GM12891 (cell line): Measurements from ENCODE around the gene CLDN20.

ENCODE experiments used
- DNase-seq: peaks from one replicate; pipeline ENCODE4 v3.0.0; 2011; ENCODE audit warnings: low spot score; ENCODE audit not compliant: insufficient read length
- FAIRE-seq: peaks from 2 replicates; lab custom pipeline; 2011; peaks lifted over from hg19 to GRCh38; lab: Jason Lieb, UNC
- PAX5 ChIP-seq: IDR thresholded peaks from 2 replicates; pipeline ENCODE4 v1.6.1; 2011; ENCODE audit warnings: low read length, moderate library complexity, mild to moderate bottlenecking; ENCODE audit not compliant: insufficient read depth, severe bottlenecking
- POLR2A ChIP-seq: IDR thresholded peaks from 2 replicates; pipeline ENCODE4 v1.6.1; 2011; ENCODE audit warnings: low read depth, low read length, control low read depth
- POLR2AphosphoS5 ChIP-seq: IDR thresholded peaks from 2 replicates; pipeline ENCODE4 v1.6.1; 2011; ENCODE audit warnings: low read depth, low read length, control low read depth
- POU2F2 ChIP-seq: IDR thresholded peaks from 2 replicates; pipeline ENCODE4 v1.6.1; 2011; ENCODE audit warnings: low read depth, mild to moderate bottlenecking, control low read depth, low read length, moderate library complexity
- SPI1 ChIP-seq: IDR thresholded peaks from 2 replicates; pipeline ENCODE4 v1.6.1; 2011; ENCODE audit warnings: low read depth, low read length, control low read depth
- TAF1 ChIP-seq: IDR thresholded peaks from 2 replicates; pipeline ENCODE4 v1.6.1; 2011; ENCODE audit warnings: low read depth, low read length, control low read depth

CLDN20 gene

DNA sequence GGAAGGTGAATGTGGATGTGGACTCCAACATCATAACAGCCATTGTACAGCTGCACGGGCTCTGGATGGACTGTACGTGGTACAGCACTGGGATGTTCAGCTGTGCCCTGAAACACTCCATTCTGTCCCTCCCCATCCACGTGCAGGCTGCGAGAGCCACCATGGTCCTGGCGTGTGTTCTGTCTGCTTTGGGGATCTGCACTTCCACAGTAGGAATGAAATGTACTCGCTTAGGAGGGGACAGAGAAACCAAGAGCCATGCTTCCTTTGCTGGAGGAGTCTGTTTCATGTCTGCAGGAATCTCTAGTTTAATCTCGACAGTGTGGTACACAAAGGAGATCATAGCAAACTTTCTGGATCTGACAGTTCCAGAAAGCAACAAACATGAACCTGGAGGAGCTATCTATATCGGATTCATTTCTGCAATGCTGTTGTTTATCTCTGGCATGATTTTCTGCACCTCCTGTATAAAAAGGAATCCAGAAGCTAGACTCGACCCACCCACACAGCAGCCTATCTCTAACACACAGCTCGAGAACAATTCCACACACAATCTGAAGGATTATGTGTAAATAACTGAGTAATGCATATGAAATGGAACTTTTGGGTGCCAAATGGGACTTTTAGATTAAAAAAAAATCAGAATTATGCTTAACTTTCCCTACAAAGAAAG lies 12.1 kb downstream of the CLDN20 start:
- TF ChIP-seq PAX5 (no peak), POLR2A (no peak), SPI1 (no peak), POLR2AphosphoS5 (no peak), POU2F2 (no peak), TAF1 (no peak)
- FAIRE-seq (no peak), DNase-seq (no peak)

DNA sequence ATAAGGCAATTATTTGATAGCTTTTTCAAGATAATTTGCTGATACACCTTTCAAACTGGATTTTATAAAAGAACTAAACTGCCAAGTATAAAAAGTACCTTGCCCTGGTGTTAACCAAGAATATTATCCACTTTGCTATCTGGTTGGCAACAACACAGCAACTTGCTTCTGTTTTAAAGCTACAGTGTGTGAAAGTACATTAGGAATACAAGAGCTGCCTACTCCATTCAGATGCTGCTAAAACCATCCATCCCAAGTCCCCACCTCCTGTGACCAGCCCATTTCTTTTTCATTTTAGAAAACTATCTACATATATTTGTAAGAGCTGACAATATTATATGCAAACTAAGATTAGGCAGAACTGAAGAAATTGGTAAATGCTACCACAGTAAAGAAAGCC lies 12.8 kb downstream of the CLDN20 start:
- TF ChIP-seq POLR2AphosphoS5 (no peak), SPI1 (no peak), PAX5 (no peak), POLR2A (no peak), TAF1 (no peak), POU2F2 (no peak)
- no peak for DNase-seq
- no peak for FAIRE-seq

- DNase-seq (no peak), FAIRE-seq (no peak)
- TF ChIP-seq POLR2AphosphoS5 (no peak), TAF1 (no peak), POLR2A (no peak), PAX5 (no peak), POU2F2 (no peak), SPI1 (no peak)
Measured at GRCh38 chr6:155278319-155279049, 14.7 kb downstream of the CLDN20 start.

DNA sequence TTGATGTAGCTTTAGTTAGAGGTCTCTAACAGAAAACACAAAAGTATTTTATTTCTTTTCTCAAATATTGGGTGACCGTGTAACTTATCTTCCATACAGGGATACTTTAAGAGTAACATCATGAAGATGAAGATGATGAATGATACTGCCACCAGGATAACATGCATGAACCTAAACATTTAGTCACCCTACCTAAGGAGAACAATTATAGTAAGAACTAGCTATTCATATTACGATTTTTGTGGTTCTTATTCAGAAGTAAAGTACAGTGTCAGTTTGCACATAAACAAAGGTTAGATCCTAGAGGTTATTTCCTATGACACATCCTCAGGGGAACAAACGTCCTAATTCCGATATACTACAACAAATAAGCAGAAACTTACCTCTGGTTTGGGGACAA lies 21.0 kb downstream of the CLDN20 start:
- DNase-seq = no peak
- TF ChIP-seq SPI1 = no peak
- no peak for TF ChIP-seq TAF1
- no peak for TF ChIP-seq POLR2AphosphoS5
- no peak for TF ChIP-seq POU2F2
- no peak for TF ChIP-seq POLR2A
- no peak for TF ChIP-seq PAX5
- no peak for FAIRE-seq

DNA sequence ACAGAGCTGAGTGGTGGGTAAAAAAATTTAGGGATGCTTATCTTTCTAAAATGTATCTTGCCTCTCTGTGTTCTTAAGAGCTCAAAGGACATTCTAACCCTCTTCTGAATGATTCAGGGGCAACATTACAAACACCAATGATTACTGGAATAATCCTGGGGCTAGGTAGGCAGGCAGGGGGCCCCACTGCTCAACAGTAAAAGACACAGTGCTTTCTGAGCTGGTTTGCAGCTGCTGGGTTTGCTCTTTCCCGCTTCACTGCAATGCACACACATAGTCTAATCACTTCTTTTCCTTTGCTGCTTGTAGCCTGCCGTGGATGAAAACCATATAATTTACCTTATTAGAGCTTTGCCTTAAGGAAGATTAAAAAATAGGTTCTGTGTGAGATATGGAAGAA lies 23.9 kb downstream of the CLDN20 start:
- DNase-seq = no peak
- TF ChIP-seq TAF1 (no peak), SPI1 (no peak), POLR2AphosphoS5 (no peak), PAX5 (no peak), POU2F2 (no peak), POLR2A (no peak)
- no peak for FAIRE-seq

DNA sequence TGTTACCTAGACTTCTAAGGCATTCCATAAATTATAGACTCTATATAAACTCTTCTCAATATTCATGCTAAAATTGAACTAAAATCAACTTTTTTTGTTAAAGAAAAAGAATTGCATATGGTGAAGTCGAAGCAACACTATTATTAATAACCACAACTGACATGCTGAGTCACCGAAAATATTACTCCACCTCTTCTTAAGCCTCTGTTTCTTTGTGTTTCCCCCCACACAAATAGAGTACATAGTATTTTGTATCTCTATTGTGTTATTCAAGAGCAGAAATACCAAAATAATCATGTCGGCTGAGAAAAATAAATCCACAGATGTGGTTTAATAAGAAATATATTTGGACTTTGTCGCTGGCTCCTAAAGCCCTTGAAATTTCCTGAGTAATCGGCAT lies 26.7 kb downstream of the CLDN20 start:
- FAIRE-seq (no peak), DNase-seq (no peak)

GRCh38 chr6:155291291-155291690 lies 27.5 kb downstream of the CLDN20 start:
- DNase-seq (no peak), FAIRE-seq (no peak)
- TF ChIP-seq PAX5 (no peak), POLR2AphosphoS5 (no peak), POU2F2 (no peak), SPI1 (no peak), POLR2A (no peak), TAF1 (no peak)

More for the DNA sequence above, 26.7 kb downstream of the CLDN20 start:
- TF ChIP-seq PAX5 (no peak), SPI1 (no peak)

- FAIRE-seq (no peak), DNase-seq (no peak)
- no peak for TF ChIP-seq POU2F2
- TF ChIP-seq TAF1 = no peak
- no peak for TF ChIP-seq POLR2AphosphoS5
- no peak for TF ChIP-seq PAX5
- no peak for TF ChIP-seq POLR2A
- TF ChIP-seq SPI1 = no peak
Measured at GRCh38 chr6:155292711-155293110, 28.9 kb downstream of the CLDN20 start.

DNA sequence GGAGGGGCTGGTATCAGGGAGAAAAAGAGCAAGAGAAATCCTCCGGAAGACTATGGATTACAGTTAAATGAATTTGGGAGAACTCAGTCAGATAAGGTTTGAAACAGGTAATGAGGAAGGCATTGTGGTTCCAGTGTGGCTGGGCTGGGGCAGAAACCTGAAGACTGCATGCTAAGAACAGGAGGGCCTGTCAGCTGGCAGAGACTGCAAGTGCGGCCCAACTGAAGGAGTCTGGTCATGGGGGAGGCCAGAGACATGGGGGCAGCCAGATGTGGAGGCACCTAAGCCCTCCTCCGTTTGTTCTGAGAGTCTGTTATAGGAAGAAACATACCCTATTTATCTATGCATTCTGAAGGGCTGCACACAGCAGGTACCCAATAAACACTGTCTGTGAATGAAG lies 33.9 kb downstream of the CLDN20 start:
- DNase-seq (no peak), FAIRE-seq (no peak)
- TF ChIP-seq POU2F2 = no peak
- TF ChIP-seq POLR2AphosphoS5 = no peak
- no peak for TF ChIP-seq TAF1
- TF ChIP-seq PAX5 = no peak
- no peak for TF ChIP-seq SPI1
- TF ChIP-seq POLR2A = no peak

DNA sequence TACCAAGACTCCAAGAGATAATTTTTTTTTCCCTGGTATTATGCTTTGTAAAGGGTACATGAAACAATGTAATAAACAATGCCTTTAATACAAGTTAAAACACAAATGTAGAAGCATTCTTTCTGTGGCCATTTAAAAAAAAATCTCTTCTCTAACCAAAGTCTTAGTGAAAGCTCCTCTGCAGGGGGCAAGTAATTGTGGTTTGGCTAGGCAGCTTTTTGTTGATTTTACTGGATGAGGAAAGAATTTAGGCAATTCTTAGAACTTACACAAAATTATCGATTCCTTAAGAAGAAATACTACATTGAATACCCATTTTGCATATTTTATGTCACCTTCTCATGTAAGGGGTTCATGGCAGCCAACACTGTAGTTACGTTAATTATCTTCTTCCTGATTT lies 38.1 kb downstream of the CLDN20 start:
- no peak for TF ChIP-seq PAX5
- no peak for TF ChIP-seq POLR2A
- TF ChIP-seq SPI1 = no peak
- TF ChIP-seq POU2F2 = no peak
- no peak for TF ChIP-seq POLR2AphosphoS5
- no peak for TF ChIP-seq TAF1
- DNase-seq = no peak
- FAIRE-seq = no peak

GRCh38 chr6:155303361-155303870 lies 39.6 kb downstream of the CLDN20 start:
- DNase-seq (no peak), FAIRE-seq (no peak)
- TF ChIP-seq POLR2AphosphoS5 = no peak
- TF ChIP-seq TAF1 = no peak
- no peak for TF ChIP-seq SPI1
- no peak for TF ChIP-seq POLR2A
